T-helper 1 cell treated with Interleukin-12 subunit alpha and Interleukin-12 subunit beta and Interleukin-4 antibody, amounts not matched to agents 30 ng/mL and 1 ng/mL, for 36 hours (primary cell): ENCODE results near the gene CCNF. TPM values are rescaled to one million over a fixed set of nuclear protein-coding genes. Genes with fewer than 3 reads are reported as not detected.
"Not testable (repeated sequence)": the region's sequence is repeated elsewhere in the genome, so short reads cannot be mapped to it uniquely, and the experiment has no call there.

Source experiments
- intact Hi-C: fragments of 100-400 bp; cut with micrococcal nuclease; formaldehyde crosslinking; loops from one replicate; pipeline ENCODE4 v1.15.1; 2024
- total RNA-seq: library from RNA; stranded (reverse); gene quantifications from 2 replicates; pipeline ENCODE4 v1.2.3, GENCODE V29; 2022

Gene CCNF
- total RNA-seq, 1 donor from 2014 or later = 58.8 TPM

GRCh38 chr16:2426941-2427361 is 2.3 kb upstream of the CCNF start:
- intact Hi-C loops = loop anchor here (5.0 to 10.0 kb wide), 3 partner anchors 235 to 750 kb away; partner anchors contain the start of genes JPT2 and NHERF2

GRCh38 chr16:2427526-2427925 is 1.7 kb upstream of the CCNF start:
- intact Hi-C loops = loop anchor here (5.0 to 10.0 kb wide), 3 partner anchors 235 to 750 kb away; partner anchors contain the start of genes JPT2 and NHERF2

- intact Hi-C loops = loop anchor here (2.0 to 10.0 kb wide), 5 partner anchors 159 to 751 kb away; partner anchors contain the start of genes JPT2, NHERF2, PGP and RNPS1
Observed at GRCh38 chr16:2428051-2428783, 1.0 kb upstream of the CCNF start.

GRCh38 chr16:2428784-2429033 is 538 bp upstream of the CCNF start:
- intact Hi-C loops = loop anchor here (1.0 to 10.0 kb wide), 10 partner anchors 32 to 751 kb away; partner anchors contain the start of genes ABCA3, ATP6V0C, E4F1 and JPT2

- intact Hi-C loops = loop anchor here (1.0 to 10.0 kb wide), 11 partner anchors 30 to 753 kb away; partner anchors contain the start of genes ABCA3, ATP6V0C, E4F1 and JPT2
Observed at GRCh38 chr16:2429771-2430663, 770 bp downstream of the CCNF start.

- intact Hi-C loops = no loop called here
Observed at GRCh38 chr16:2432286-2432685, 3.0 kb downstream of the CCNF start.

- intact Hi-C loops = no loop called here
Observed at GRCh38 chr16:2432801-2433505, 3.7 kb downstream of the CCNF start.

GRCh38 chr16:2435236-2435635 is 6.0 kb downstream of the CCNF start:
- intact Hi-C loops = not testable (repeated sequence)

- intact Hi-C loops = no loop called here
Observed at GRCh38 chr16:2436110-2436509, 6.9 kb downstream of the CCNF start.

GRCh38 chr16:2437032-2437790 is 8.0 kb downstream of the CCNF start:
- intact Hi-C loops = no loop called here

GRCh38 chr16:2438121-2438520 is 8.9 kb downstream of the CCNF start:
- intact Hi-C loops = no loop called here

- intact Hi-C loops = no loop called here
Observed at GRCh38 chr16:2439598-2439997, 10.4 kb downstream of the CCNF start.

GRCh38 chr16:2441143-2441804 is 12.0 kb downstream of the CCNF start:
- intact Hi-C loops = not testable (repeated sequence)

- intact Hi-C loops = no loop called here
Observed at GRCh38 chr16:2443555-2443954, 14.3 kb downstream of the CCNF start.

- intact Hi-C loops = no loop called here
Observed at GRCh38 chr16:2447920-2448583, 18.8 kb downstream of the CCNF start.

GRCh38 chr16:2449118-2449517 is 19.9 kb downstream of the CCNF start:
- intact Hi-C loops = no loop called here

- intact Hi-C loops = no loop called here
Observed at GRCh38 chr16:2450535-2450934, 21.3 kb downstream of the CCNF start.

- intact Hi-C loops = no loop called here
Observed at GRCh38 chr16:2450975-2451381, 21.7 kb downstream of the CCNF start.

- intact Hi-C loops = no loop called here
Observed at GRCh38 chr16:2451851-2452320, 22.6 kb downstream of the CCNF start.

GRCh38 chr16:2452650-2453049 is 23.4 kb downstream of the CCNF start:
- intact Hi-C loops = no loop called here
